HG03378 (cell line): ENCODE measurements around the gene LYRM4.
A peak's percentile ranks its signal among the peaks of the same experiment; 100 is the strongest.

Experiments
- ATAC-seq: cut with Tn5 transposase; IDR thresholded peaks from one replicate; pipeline ENCODE4 v1.9.1; 2021; ENCODE audit warnings: mild to moderate bottlenecking, moderate library complexity; ENCODE audit not compliant: unreplicated experiment

LYRM4 gene

DNA sequence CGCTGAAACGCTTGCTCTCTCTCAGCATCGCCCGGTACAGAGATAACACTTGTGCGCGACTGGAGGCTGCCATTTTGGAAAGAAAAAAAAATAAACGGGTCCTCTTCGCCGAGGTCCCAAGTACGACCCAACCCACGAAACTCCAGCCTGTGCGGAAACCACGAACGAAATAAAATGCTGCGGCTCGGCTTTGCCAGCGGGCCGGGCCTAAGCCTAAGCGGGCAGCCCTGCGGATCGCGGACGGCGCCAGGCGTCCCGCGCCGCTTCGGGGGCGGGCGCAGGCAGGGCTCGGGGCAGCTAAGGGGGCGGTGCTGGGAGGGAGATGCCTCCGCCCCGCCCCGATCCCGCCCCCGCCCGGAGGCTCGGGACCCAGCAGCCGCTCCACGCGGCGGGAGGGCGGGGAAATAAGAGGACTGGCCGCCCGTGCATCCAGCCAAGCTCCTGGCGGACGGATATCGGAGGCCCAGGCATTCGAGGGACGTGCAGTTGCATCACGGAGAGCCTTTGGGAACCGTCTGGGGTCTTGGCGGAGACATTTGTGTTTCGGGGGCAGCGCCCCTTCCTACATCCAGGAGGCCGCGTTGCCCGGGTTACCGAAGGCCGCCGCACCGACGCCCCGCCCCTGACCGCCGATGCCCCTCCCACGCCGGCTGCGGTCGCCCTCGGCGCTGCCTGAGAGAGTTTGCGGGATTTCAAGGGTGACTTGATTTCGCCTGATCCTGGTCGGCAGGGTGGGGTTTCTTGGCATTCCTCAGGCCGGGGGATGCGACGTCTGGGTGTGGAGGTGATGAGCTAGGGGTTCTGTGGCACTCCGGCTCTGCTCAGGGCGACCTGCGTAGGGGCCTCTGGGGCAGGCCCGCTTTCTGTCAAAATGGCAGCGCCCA is at the start of gene LYRM4, which contains the start of gene FARS2:
Gene LYRM4, minus strand, starts transcription at position 290 of the 884 bp plus-strand sequence. Its CDS starts 217 bp downstream, at position 73.
Gene FARS2, plus strand, starts transcription at position 853 of the 884 bp plus-strand sequence.
- ATAC-seq, result peak; percentile 69

DNA sequence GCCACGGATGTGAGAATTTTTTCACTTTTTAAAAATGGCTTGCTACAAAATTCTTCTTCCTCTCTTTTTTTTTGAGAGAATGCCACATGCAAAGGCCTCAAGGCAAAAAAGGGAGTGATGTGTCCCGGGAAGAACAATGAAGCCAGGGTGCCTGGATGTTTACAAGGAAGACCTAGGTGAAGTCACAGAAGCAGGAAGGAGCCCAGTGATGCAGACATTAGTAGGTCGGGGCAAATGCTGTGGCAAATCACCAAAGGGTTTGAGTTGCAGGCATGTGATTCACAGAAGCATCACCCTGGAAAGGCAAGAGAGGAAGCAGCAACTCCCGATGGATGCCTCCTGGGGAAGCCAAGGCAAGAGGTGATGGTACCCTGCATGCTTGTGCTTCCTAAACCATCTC is 47.3 kb upstream of the LYRM4 start:
- no peak for ATAC-seq

GRCh38 chr6:5307058-5307457 is 46.3 kb upstream of the LYRM4 start:
- ATAC-seq, result no peak

- ATAC-seq, result no peak
These were observed 45.3 kb upstream of the LYRM4 start for GRCh38 chr6:5305968-5306626.

DNA sequence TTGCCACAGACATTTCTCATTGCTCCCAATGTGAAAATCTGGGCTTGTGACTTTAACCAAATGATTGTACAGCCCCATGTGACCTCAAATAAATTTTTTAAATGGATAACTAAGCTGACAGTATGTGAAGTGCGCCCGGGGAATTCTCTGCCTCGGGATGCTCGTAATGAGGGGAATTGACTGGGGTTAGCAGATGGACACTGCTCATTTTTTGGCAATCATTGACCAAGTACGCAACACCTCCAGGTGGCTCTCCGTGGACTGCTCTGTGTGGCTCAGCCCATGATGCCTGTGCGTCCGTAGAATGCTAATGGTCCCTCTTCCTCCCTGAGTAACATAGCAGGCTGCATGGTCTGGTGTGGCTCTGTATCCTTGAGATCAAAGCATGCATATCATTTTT is 42.9 kb upstream of the LYRM4 start:
- ATAC-seq, result no peak

GRCh38 chr6:5302995-5303622 is 42.4 kb upstream of the LYRM4 start:
- ATAC-seq, result peak; percentile 70

GRCh38 chr6:5302220-5302946 is 41.6 kb upstream of the LYRM4 start:
- peak; percentile 79 for ATAC-seq

DNA sequence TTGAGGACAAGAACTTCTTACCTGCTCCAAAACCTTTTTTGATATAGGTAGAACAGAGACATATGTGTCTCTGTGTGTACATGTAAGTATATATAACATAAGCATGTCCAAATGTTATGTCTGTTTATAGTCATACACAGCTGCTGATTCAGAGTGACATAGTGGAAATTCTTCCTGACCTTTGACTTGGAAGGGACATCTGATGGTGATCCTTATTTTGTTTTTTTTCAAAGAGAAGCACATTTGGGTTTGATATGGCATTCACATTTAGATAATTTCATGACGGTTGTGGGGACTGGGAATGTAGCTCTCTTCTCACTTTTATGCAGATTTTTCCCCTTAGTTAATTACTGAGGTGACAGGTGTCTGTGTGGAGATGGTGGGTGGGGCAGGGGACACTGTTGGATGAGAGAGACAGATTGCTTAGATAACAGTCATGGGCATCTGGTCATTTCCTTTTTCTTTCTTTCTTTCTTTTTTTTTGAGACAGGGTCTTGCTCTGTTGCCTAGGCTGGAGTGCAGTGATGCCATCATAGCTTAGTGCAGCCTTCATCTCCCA is 39.5 kb upstream of the LYRM4 start:
- no peak for ATAC-seq

GRCh38 chr6:5295623-5296022 is 34.9 kb upstream of the LYRM4 start:
- no peak for ATAC-seq

DNA sequence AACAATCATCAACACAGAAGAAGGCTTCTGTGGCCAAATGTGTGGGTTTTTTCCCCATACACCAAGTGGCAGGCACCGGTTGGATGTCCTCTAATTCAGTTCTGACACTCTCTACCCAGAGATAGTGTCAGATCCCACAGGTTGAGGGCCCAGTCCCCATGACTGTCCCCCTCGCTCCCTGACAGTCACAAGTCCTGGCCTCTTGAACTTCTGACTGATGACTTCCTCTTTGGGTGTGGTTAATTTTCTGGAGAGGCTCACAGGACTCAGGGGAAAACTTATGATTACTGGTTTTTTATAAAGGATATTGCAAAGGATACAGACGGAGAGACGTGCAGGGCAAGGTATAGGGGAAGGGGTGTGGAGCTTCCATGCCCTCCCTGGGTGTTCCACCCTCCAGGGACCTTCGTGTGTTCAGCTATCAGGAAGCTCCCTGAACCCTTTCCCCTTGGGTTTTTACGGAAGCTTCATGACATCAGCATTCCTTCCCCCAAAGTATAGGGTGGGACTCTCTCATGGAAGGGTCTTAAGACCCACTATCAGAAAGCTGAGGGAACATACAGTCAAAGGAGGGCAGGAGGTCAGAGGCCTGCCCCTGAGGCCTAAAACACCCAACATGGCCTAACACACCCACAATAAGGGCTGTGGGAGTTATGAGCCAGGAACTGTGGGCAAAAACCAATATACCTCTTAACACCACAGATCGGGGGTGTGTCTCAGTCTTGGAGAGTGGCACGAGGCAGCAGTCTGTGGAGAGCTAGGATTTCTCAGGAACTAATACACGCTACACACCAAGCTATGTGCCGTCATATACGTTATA is 33.9 kb upstream of the LYRM4 start:
- no peak for ATAC-seq

DNA sequence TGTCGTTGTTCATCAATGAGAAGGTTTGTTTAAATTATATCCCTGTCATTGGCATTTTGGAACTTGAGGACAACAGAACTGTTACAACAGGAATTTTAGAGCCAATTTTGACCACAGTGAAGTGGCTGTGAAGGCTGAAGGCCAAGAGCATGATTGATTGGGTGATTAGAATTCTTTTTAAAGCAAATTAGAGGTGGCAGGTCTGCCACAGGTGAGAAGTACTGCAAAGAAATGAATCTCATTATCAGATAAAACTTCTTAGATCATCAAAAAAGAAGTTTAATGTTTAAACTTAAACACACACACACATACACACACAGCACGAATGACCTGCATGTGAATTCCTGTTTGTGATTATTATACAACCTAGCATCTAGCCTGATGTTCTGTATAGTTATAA is 32.9 kb upstream of the LYRM4 start:
- no peak for ATAC-seq

- no peak for ATAC-seq
These were observed 31.4 kb upstream of the LYRM4 start for GRCh38 chr6:5292154-5292553.

- ATAC-seq, result no peak
These were observed 29.8 kb upstream of the LYRM4 start for GRCh38 chr6:5290500-5290899.

- no peak for ATAC-seq
These were observed 29.3 kb upstream of the LYRM4 start for GRCh38 chr6:5290097-5290496.

DNA sequence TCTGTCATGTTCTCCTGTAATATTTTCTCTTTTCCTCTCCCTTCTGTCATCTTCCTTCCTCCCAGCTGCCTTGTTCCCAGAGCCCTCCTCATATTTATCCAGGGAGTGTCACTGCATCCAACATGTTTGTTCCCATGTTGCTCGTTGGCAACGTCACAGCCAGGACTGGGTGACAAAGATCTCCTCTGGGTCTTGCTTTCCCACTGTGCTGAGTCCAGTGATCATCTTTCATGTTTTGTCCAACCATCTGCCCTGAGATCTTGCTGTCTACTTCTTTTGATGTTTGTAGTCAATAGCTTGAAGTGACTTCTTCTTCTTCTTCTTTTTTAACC is 27.2 kb upstream of the LYRM4 start:
- no peak for ATAC-seq

DNA sequence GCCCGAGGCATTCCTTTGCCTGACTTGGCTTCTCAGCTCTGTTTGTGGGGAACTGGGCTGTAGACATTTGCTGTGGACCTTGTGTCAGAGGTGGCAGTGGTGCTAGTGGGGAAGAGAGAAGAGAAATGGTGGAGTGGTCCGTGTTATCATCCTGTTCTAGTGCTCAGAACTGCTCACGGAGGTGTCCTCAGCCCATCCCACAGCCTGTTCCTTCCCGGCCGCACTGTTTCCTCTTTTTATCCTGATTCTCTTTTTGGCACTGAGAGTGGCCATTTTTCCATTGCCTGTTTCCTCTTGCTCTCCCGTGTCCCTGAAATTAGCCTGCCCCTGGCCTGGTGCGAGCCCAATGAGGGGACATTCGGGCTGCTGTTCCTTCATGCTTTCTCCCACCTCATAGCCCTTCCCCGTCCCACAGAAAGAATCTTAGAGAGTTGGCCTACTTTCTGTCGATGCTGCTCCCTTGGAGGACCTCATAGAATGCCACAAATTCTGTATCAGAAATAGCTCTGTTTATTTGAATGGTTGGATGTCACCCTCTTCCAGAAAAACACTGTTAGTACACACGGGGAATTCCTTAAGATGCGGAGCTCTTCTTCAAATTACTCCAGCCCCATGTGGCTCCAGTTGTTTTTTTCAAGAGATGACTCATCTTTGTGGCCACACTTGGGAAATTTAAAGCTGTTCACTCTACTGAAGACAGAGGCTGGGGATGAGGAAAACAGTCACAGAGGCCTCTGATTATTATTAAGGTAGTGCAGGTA is 26.6 kb upstream of the LYRM4 start:
- no peak for ATAC-seq

DNA sequence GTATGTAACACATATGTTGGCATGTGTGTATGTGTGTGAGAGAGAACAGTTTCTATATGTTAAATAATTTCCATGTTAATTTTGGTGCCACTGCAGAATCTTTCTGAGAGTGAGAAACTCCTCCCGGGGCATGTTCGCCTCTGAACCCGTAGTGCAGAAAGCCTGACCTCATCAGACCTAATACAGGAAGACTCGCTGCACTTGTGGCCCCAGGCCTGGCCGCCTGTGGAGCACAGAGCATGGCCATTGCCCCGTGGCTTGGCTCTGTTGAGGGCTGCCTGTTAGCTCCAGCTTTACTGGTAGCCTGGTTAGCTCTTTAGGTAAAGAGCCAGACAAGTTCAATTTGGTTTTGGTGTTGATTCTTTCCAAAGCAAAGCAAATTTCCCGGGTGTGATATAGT is 26.0 kb upstream of the LYRM4 start:
- no peak for ATAC-seq

DNA sequence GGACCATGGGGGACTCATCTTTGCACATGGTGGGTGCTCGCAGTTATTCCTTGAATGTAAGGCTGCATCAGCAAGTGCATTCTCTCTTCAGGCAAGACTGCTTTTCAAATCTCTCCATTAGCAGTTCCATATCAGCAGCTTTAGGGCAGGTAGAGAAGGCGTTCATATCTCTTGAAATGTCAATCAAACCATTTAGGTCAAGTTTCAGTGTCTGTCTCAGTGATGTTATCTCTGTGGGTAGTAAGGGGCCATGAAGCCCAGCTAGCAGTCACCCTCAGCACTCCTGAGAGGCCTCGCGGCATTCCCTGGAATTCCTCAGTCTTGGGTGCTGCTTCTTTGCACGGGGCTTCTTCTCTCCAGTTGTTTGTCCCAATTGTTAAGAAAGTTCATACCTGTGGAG is 24.8 kb upstream of the LYRM4 start:
- ATAC-seq, result no peak

- ATAC-seq, result no peak
These were observed 24.3 kb upstream of the LYRM4 start for GRCh38 chr6:5285081-5285480.
